BJ (cell line): ENCODE measurements around the gene NENF. TPM values are rescaled to one million over a fixed set of nuclear protein-coding genes. Genes with fewer than 3 reads are reported as not detected.

Source experiments
- CTCF ChIA-PET: fragments of 350-600 bp; formaldehyde crosslinking; extraction: SDS; loops from one replicate; lab custom pipeline; 2021; ENCODE audit warnings: antibody characterized with exemption, inconsistent platforms; lab: Yijun Ruan, JAX
- POLR2A ChIA-PET: fragments of 300-600 bp; sonication (Branson Sonifier 250); formaldehyde crosslinking; extraction: SDS; loops from one replicate; lab custom pipeline; 2021; ENCODE audit warnings: antibody characterized with exemption; lab: Charles Lee
- DNase-seq: peaks from one replicate; pipeline ENCODE4 v3.0.0-alpha.2; 2011; ENCODE audit warnings: low read depth
- H3K27me3 ChIP-seq: 2 replicates; pipeline ENCODE4 v1.6.0; 2011; ENCODE audit warnings: low read length; ENCODE audit not compliant: control insufficient read depth, insufficient read depth
- H3K36me3 ChIP-seq: 2 replicates; pipeline ENCODE4 v1.5.1; 2011; ENCODE audit warnings: low read length; ENCODE audit not compliant: control insufficient read depth, insufficient read depth
- H3K4me3 ChIP-seq: 2 replicates; pipeline ENCODE4 v1.5.1; 2011; ENCODE audit warnings: low read depth, mild to moderate bottlenecking, control low read depth, low read length
- polyA plus RNA-seq: library from polyadenylated mRNA; depleted of rRNA; stranded (reverse); fragments of >200 nt; gene quantifications from 2 replicates; pipeline ENCODE4 v1.2.3, GENCODE V29; 2011
- TF ChIP-seq, protein P1 (sequence below): IDR thresholded peaks from 2 replicates; pipeline ENCODE4 v1.5.1; 2011; ENCODE audit warnings: low read depth, mild to moderate bottlenecking, control low read depth, inconsistent platforms, low read length, moderate library complexity; ENCODE audit not compliant: insufficient read depth

Gene NENF
- polyA plus RNA-seq, 1 experiment = 85.6 TPM

DNA sequence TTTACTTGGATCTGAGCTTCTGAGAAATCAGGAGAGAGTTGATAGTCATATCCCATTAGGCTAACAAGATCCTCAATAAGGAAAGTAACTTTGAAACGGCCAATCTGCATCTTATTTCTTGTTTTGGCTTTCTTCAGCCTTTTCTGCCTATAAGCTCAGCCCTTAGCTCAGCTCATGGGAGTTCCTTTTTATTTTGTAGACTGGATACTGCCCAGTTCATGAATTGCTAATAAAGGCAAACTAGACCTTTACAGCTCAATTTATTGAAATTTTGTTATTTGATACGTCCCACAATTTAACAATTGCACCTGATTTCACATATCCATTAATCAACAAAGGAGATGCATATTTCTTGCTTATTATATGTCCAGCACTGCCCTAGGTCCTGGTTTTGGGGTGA, 22.7 kb downstream of the NENF start:
- Histone ChIP-seq H3K27me3 (no peaks in the 10 kb centered on the region; the same call in 1 of the 2 replicates), H3K36me3 (no peaks in the 10 kb centered on the region), H3K4me3 (no peak overlapping the region)
- TF ChIP-seq, protein P1, sequence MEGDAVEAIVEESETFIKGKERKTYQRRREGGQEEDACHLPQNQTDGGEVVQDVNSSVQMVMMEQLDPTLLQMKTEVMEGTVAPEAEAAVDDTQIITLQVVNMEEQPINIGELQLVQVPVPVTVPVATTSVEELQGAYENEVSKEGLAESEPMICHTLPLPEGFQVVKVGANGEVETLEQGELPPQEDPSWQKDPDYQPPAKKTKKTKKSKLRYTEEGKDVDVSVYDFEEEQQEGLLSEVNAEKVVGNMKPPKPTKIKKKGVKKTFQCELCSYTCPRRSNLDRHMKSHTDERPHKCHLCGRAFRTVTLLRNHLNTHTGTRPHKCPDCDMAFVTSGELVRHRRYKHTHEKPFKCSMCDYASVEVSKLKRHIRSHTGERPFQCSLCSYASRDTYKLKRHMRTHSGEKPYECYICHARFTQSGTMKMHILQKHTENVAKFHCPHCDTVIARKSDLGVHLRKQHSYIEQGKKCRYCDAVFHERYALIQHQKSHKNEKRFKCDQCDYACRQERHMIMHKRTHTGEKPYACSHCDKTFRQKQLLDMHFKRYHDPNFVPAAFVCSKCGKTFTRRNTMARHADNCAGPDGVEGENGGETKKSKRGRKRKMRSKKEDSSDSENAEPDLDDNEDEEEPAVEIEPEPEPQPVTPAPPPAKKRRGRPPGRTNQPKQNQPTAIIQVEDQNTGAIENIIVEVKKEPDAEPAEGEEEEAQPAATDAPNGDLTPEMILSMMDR = no peak
- DNase-seq = no peak
- ChIA-PET POLR2A (no interaction called here), CTCF (interaction anchor here (0.6 to 7.8 kb wide), 54 partner anchors 9 to 798 kb away, joined by 3 to 176 read pairs (median 4); partner anchors contain the start of genes DTL, INTS7, NENF and PACC1)

DNA sequence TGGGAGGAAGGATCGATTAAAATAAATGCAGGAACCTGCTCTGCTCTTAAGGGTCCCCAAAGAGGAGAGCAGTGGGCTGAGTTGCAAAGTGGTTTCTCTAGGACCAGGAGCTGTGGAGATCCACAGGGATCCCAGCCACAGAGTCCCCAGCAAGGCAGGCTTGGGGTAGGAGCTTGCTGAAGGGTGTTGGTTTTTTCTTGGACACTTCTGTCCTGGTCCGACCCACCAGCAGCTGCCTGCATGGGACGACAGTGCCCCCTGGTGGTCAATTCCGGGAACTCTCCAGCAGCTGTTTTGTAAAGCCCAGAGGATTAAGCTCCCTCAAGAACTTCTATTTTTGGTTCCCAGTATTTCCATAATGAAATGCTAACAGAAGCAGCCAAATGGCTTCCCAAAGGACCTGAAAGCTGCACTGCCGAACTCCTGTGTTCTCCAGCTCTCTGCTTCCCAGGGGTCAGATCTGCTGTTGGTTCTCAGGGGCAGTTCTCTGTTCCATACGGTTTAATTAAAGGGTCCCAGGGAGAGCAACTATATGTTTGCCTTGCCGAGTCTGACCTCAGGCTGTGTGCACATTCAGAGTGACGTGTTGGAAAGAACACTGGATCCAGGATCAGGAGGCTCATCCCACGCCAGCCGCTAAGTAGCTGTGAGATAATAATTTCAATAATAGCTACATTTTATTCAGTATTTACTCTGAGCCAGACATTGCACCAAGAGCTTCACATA, 23.2 kb downstream of the NENF start:
- no peaks in the 10 kb centered on the region; the same call in 1 of the 2 replicates for H3K27me3 ChIP-seq
- TF ChIP-seq, protein P1 = peak; percentile 97
- no peaks in the 10 kb centered on the region for H3K36me3 ChIP-seq
- peak; percentile 15 for DNase-seq
- ChIA-PET POLR2A (no interaction called here), CTCF (interaction anchor here (0.6 to 7.8 kb wide), 61 partner anchors 9 to 798 kb away, joined by 3 to 176 read pairs (median 4); partner anchors contain the start of genes DTL, INTS7, NENF and PACC1)
- no peak overlapping the region for H3K4me3 ChIP-seq

DNA sequence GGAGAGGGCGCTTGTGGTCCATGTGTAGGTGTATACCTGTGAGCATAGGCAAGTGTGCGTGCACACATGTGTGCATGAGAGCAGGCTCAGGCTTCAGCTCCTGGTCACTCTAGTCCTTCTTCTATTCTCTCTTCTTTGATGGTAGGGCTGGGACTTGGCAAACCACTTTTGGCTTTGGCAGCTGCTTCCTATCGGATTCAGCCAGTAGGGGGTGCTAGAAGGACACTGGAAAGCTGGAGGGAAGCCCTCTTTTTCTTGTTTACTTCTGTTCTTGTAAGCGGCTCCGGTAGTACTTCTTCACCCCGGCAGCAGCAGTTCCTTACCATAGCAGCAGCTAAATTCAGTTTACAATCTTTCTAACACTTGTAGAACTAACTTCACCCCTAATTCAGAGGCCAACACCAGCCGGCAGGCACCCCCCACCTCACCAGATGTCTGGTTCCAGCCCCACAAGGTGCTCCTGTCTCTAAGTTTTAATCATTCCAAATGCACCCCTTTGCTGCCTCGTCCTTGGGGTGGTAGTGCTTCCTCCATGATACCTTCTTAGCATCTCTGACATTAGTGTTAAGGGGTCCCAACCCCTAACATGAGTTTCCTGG, 25.1 kb downstream of the NENF start:
- Histone ChIP-seq H3K4me3 (no peak overlapping the region), H3K27me3 (no peaks in the 10 kb centered on the region; the same call in 1 of the 2 replicates), H3K36me3 (no peaks in the 10 kb centered on the region)
- POLR2A ChIA-PET = interaction anchor here (0.6 kb wide), 1 partner anchor 423 kb away, joined by 3 read pairs; the partner anchor contains the start of gene INTS7
- TF ChIP-seq, protein P1 = peak; percentile 55
- CTCF ChIA-PET = interaction anchor here (0.6 to 7.8 kb wide), 13 partner anchors 8 to 1553 kb away, joined by 3 to 176 read pairs (median 8); no protein-coding TSS in a partner anchor
- no peak for DNase-seq

DNA sequence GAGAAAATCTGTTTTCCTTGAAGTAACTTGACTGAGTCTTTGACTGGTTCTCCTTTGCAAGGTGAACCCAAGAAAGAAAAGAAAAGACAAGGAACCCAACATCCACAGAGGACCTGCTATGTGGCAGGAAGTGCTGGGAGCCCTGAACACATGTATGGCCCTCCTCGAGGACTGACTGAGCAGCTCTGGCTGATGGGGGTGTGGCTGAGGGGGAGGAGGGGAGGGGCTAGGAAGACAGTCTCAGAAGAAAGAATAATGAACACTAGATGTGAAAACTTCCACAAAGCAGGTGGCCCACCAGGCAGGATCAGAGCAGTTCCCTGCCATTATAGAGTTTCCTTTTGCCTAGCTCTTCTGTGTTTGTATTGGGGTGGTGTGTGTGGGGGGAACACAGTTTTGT, 26.1 kb downstream of the NENF start:
- DNase-seq = no peak
- Histone ChIP-seq H3K4me3 (no peak overlapping the region), H3K27me3 (no peaks in the 10 kb centered on the region; the same call in none of the 2 replicates), H3K36me3 (no peaks in the 10 kb centered on the region)
- CTCF ChIA-PET = interaction anchor here (0.7 to 7.8 kb wide), 4 partner anchors 29 to 396 kb away, joined by 4 to 176 read pairs (median 78); no protein-coding TSS in a partner anchor
- TF ChIP-seq, protein P1 = no peak
- POLR2A ChIA-PET = no interaction called here

DNA sequence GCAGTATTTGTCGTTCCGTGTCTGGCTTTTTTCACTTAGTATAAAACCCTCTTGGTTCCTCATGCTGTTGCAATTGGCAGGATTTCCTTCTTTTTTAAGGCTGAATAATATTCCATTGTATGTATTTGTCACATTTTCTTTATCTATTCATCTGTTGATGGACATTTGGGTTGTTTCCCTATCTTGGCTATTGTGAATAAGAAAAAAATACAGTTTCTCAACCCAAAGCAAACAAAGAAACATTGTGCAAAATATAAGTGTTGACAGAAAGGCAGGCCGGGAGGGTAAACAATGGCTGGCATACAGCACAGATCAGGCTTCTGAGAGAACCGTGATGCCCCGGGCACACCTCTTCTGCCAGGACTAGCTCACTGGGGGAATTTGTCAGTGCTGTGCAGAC, 26.9 kb downstream of the NENF start:
- ChIA-PET CTCF (interaction anchor here (7.3 kb wide), 1 partner anchor 396 kb away, joined by 152 read pairs; no protein-coding TSS in a partner anchor), POLR2A (no interaction called here)
- TF ChIP-seq, protein P1 = no peak
- DNase-seq = no peak
- H3K4me3 ChIP-seq = no peak overlapping the region
- H3K36me3 ChIP-seq = no peaks in the 10 kb centered on the region
- H3K27me3 ChIP-seq = no peaks in the 10 kb centered on the region; the same call in none of the 2 replicates
